Stimulated activated CD8-positive, alpha-beta memory T cell treated with anti-CD3 and anti-CD28 coated beads, Interleukin-2, amount 100 ng/mL, for 1 hour (primary cell): ENCODE results near the gene PLB1.
"Not testable (repeated sequence)": the region's sequence is repeated elsewhere in the genome, so short reads cannot be mapped to it uniquely, and the experiment has no call there.

Experiments used
- DNase-seq, 2 donors: peaks; one replicate each; pipeline ENCODE4 v3.0.0-alpha.2; 2020; ENCODE audit warnings: low read depth in 2 of 2

The PLB1 gene

DNA sequence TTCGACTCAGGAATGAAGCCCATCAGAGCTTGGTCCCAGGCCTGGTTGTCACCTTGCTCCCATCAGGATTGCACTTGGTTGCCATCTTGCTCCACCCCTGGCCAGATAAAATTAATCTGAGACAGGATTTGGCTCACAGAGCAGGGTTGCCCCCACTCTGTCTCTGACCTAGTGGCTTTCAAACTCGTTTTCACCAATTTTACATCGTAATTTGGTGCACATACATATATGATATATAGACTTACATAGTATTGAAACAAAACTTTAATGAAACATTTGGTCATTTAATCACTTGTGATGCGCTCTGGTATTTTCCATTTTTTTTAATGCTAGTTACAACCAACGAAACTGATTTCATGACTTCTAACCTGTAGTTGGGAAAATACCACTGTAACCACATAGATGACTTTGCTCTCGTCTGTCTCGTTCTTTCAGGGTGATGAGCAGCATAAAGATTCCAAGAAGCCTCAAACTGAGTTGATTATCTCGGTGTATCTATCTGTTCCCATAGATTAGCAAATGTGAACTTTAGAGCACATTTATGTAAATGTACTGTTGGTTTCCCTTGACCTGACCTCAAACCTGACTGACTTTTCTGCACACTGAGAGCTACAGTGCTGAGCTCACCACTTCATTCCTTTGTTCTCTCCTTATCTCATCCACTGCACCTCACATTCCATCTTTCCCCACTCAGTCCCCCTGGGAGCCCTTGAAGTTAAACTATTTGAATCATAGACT, 30.5 kb upstream of the PLB1 start:
- no peak for DNase-seq

DNA sequence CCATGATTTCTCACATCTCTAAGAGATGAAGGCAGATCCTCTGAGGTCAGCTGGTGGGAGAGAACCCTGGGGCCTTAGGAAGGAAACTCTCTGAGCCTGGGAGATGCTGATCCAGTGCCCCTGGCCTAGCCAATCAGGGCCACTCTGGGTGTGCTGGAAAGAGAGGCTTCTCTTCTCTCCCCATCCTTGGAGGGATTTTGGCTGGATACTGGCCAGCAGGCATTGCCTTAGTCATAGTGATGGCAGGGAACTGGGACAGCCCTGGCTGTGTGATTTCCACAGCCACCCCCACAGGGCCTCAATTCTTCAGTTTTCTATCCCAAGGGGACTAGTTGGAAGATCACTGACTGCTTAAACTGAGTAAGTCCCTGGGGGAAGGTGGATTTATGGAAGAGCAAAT, 26.6 kb upstream of the PLB1 start:
- DNase-seq = no peak

DNA sequence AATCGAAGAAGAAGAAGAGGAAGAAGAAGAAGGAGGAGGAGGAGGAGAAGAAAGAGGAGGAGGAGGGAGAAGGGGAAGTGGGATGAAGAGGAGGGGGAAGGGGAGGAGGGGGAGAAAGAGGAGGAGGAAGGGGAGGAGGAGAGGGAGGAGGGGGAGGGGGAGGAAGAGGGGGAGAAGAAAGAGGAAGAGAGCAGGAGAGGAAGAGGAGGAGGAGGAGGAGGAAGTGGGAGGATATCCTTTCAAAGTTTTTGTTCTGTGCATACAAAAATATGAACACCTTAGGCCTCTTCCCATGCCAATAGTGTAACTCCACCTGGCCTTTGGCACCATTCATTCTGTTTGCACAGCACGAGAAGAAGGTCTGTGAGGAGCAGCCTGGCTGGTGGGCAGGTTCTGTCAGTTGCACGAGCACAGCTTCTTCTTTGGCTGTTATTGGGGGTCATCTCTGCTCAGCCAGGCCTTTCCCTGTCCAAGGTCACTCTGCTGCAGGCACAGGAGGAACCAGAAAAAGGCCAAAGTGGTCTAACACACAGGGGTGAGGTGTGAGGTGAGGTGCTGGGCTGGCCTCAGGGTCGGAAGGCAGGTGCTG, 25.8 kb upstream of the PLB1 start:
- no peak for DNase-seq

DNA sequence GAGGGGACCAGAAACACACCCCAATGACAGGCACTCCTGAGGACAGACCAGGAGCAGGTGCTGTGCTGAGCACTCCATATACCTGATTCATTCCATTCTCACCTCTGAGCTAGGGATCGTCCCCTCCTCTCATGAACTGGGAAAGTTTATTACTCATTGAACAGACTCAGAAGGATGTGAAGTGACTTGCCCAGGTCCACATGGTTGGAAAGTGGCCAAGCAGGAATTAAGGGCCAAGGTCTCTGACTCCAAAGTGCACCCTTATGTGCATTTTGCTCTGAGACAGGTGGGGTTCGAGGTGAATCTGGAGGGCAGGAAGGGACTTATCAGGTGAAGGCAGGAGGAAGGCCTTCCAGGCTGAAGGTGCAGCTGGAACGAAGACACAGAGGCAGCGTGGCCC, 25.1 kb upstream of the PLB1 start:
- DNase-seq = no peak

DNA sequence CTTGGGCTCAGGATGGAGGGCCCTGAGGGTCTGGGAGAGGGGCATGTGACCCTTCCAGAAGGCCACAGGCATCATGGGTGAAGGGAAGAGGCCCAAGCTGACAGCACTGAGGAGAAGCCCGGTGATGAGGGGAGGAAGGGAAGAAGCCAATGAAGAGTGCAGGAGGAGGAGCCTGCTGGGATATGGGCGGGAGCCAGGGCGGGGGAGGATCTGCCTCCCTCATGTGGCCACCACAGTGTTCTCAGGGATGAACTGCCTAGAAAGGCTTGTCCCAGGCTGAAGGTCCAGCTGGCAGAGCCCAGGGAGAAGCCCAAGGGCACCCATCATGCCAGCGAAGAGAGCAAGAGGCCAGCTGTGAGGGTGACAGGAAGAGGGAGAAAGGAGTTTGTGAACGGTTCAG, 24.6 kb upstream of the PLB1 start:
- DNase-seq = no peak

DNA sequence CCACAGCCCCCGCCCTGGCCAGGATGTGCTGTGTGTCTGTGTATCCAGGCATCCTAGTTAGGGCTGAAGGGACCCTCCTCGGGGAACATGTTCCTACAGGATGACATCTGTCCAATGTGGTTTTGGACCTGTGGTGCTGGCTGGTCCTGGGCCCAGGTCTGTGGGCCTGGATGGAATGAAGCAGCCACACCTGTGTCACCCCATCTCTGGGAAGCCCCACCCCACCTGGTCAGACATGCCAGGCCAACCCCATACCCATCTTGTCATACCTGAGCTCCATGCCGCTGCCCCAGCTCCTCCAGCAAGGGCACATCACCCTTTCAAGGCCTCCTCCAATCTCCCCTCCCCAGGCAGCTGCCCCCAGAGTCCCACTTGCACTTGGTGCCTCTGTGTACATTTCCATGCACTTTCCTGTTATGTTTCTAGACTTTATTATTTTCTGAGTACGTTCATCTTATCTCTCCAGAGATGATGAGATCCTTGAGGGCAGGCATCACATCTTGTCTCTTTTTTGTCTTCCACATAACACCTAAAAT, 24.1 kb upstream of the PLB1 start:
- DNase-seq = no peak

DNA sequence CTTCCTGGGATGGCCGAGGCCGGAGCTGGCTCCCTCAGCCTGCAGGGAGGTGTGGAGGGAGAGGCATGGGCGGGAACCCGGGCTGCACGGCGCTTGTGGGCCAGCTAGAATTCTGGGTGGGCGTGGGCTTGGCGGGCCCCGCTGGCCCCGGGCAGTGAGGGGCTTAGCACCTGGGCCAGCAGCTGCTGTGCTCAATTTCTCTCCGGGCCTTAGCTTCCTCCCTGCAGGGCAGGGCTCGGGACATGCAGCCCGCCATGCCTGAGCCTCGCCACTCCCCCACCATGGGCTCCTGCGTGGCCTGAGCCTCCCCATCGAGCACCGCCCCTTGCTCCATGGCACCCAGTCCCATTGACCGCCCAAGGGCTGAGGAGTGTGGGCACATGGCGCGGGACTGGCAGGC, 23.2 kb upstream of the PLB1 start:
- not testable (repeated sequence) for DNase-seq

DNA sequence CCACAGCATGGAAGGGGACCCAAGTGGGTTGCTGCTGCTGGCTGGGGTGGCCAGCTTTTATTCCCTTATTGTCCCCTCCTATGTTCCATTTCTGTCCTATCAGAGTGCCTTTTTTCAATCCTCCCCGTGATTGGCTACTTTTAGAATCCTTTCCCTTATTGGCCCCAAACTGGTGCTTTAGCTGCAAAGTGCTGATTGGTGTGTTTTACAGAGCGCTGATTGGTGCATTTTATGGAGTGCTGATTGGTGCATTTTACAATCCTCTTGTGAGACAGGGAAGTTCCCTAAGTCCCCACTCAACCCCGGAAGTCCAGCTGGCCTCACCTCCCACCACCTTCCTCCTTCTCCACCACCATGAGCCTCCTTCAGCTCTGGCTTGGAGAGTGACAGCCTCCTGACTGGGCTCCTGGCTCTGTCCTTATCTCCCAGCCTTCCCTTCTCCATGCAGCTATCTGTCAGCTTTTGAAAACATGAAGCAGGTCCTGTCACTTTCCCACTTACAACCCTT, 20.7 kb upstream of the PLB1 start:
- no peak for DNase-seq

DNA sequence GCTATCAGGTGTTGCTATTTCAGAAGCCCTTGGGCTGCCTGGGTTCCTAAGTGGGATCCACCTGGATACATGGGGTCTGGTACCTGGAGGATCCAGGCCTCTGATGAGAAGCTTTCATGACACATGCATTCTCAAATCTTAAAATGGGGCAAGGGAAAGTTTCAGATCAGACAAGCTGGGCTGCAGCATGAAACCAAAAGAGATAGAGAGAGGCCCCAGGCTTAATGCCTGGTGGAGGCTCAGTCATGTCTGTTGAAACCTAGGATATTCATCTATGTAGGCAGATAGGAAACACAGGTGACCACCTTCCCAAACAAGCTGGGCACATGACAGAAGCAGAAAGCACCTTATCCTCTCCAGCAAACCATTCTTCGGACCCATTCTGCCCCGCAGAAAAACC, 18.8 kb upstream of the PLB1 start:
- no peak for DNase-seq

DNA sequence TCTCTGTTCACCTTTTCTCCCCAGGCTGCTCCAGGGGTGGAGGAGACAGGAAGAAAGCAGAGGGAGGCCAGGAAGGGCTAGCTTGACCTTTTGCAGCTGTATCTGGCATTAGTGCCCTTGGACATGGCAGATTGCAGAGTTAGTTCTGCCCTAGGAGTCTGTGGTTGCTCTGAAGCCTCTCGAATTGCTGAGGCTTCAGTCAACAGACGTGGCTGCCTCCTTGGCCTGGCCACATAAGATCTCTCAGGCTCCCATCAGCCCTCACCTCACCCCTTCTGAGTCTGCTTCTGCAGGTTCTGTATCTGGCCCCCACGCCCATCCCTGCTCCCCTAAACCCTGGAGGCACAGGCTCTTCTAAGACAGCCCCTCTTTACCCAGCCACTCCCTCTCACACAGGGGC, 18.2 kb upstream of the PLB1 start:
- no peak for DNase-seq

DNA sequence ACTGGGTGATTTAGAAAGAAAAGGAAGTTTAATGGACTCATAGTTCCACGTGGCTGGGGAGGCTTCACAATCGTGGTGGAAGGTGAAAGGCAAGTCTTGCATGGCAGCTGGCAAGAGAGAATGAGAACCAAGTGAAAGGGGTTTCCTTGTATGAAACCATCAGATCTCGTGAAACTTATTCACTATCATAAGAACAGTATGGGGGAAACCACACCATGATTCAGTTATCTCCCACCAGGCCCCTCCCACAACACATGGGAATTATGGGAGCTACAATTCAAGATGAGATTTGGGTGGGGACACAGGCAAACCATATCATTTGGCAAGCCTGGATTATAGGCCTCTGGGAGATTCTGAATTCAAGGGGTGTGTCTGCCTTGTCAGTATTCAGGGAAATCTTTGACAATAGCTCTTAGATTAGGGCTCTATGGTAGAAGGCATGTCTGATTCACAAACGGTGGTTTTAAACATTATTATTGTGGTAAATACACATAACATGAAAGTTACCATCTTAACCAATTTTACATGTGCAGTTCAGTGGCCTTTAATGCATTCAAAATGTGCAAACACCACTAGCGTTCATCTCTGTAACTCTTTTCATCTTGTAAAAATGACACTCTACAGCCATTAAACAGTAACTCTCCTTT, 15.3 kb upstream of the PLB1 start:
- DNase-seq = no peak

DNA sequence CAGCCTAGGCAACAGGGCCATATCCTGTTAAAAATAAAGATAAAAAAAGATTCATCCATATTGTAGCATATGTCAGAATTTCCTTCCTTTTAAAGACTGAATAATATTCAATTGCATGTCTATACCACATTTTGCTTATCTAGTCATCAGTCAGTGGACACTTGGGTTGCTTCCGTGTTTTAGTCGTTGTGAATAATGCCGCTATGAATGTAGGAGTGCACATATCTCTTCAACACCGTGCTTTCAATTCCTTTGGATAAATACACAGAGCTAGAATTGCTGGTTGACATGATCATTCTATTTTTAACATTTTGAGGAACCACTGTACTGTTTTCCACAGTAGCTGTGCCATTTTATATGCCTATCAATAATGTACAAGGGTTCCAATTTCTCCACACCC, 14.0 kb upstream of the PLB1 start:
- DNase-seq = no peak

DNA sequence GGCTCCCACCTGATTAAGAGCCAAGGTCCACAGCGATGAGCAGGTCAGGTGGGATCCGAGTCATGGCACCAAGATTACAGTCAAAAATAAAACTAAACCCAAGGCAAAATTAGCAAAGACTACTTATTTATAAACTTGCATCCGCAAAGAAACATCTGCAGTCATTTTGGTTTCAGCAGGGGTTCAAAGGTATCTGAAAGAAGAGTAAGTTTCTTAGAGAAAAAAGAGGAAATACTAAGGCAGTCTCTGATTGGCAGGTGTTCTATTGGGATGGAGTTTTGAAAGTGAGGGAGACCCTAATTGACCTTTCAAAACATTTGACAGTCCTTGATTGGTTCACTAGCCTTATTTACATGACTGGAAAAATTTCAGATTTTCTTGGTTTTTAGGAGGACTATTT, 11.0 kb upstream of the PLB1 start:
- no peak for DNase-seq

DNA sequence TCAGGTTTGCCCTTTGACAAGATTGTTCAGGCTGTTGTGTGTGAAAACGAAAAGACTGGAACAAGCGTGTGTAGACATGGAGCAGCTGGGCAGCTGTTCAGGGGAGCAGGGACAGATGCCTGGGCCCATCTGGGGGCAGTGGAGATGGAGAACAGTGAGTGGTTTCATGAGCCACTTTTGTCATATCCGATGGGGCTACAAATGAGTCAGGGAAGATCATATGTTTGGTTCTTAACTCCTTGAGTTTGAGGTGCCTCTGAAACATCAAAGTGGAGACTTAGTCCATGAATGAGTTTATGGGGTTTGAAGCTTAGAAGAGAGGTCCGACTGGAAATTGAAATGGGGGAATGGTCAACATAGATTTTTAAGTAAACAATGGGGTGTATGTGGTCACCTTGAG, 9.3 kb upstream of the PLB1 start:
- no peak for DNase-seq

DNA sequence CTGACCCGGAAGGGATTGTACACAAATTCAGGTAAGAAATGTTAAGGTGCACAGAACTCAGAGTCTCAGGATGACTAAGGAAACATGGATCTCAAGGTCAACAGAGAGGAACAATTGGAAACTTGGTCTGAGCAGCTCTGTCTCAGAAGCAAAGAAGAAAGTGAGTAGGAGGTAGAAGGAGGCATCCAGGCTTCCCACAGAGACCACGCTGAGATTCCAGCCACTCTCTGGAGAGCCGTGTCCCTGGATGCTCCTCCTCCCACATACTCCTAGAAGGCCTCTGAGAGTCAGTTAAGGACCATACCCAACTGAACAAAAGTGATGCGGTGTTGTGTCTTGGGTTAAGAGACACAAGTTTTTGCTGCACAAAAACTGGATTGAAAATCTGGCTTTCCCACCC, 8.6 kb upstream of the PLB1 start:
- no peak for DNase-seq

DNA sequence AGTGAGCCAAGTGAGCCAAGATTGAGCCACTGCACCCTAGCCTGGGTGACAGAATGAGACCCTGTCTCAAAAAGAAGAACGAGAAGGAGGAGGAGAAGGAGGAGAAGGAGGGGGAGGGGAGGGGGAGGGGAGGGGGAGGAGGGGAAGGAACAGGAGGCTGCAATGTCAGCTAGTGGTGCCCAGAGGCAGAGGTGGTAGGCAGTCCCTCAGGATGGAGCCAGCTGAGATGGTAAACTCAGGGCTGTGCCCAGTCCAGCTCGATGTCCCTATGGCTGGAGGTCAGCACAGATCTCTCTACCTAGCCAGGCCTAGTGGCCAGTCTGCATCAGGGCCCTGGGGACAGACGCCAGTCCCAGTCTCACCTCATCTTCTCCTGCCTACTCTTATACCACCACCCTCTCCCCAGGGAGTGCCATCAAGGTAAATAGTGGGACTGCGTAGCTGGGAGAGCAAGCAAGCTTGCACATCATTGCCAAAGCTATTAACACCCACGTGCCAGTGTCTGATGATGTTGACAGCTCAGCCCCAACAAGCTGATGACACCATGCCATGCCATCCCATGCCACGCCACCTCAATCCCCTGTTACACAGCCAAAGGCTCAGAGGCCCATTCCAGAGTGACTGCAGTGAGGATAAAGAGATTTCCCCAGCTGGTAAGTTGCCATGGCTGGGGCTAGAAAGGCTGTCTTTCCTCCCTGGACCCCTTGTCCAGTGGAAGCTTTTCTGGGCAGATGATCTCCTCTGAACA, 7.6 kb upstream of the PLB1 start:
- DNase-seq = no peak

DNA sequence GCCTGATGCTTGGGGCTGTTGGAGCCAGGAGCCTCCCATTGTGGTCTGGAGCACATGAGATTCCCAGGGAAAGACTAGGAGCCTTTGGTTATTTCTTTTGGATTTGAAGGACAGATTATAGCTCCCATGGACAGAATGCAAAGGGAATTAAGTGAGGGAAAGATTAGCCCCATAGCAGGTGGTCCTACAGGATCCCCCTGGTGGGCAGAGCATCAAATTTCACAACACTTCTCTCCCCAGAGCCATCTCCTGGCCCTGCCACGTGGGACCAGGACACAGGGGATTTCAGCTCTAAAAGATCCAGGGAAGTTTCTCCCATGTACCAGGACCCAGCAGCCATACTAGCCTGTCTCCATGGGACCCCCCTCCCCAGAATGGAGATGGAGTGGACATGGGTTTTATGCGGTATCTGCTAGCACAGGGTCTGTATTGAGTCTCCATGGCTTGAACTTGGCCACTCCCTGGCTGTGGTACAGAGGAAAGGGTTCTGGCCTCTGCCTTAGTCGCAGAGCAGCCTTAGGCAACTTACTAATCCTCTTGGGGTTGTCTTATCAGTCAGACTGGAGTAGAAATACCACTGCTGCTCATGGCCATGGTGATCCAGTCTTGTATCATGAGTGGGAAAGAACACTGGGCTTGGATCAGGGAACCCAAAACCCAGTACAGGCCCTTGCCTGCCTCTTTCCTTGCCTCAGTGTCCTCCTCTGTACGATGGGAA, 6.8 kb upstream of the PLB1 start:
- no peak for DNase-seq

DNA sequence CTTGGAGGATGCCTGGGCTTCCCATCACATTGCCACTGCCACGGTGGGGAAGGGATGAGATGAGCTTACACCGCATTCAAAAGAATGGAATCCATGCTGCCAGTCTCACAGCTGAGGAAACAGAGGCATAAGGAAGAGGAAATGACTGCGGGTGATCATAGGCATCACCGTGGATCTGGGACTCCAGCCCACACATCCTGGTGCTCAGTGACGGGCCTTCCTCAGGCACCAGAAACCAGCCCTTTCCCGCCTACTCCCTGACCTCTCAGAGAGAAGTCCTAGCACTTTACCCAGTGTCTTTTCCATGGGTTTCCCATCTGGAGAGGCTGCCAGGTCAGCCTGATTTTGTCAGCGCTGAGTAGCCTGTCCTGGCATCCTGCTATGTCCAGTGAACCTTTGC, 5.3 kb upstream of the PLB1 start:
- DNase-seq = no peak

DNA sequence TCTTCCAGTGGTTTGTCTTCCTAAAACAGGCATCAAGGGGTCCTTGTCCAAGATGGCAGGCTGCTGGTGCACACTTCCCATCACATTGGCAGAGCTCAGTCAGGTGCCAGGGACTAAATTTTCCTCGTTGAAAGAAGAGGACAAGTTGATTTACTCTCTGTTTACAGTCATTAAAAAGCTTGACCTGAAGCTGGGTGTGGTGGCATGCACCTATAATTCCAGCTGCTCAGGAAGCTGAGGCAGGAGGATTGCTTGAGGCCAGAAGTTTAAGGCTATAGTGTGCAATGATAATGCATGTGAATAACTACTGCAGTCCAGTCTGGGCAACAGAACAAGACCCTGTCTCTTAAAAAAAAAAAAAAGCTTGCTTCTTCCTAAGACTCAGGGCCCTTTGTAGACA, 3.6 kb upstream of the PLB1 start:
- DNase-seq = no peak

DNA sequence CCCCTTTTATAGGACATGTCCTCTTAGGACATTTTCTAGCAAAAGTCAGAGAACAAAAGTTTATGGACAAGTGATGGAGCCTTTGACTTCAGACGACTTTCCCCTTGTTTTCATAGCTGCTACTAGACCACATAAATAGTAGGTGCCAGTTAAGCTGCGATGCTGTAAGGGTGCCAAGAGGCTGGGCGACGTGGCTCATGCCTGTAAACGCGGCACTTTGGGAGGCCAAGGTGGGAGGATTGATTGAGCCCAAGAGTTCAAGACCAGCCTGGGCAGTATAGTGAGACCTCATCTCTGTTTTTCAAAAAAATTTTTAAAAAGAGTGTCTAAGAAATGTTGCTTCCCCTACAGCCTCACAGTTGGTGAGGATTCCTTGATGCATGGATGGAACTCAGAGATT, 2.2 kb upstream of the PLB1 start:
- DNase-seq = no peak

DNA sequence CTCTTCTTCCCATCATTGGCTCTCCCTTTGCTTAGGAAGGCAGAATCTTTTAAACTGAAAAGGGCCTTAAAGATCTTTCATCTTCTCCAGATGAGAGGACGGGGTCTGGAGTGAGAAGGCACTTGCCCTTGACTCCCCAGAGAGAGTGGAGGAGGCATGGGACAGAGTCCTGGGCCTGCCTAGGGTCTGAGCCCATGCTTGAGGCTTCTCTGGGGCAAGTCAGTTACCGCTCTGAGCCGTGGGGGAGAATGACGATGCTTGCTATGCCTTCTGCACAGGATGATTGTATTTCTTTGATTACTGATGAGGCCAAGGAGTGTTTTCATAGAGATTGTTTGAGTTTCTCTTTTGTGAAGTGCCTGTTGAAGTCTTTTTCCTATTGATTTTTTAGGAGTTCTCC, 921 bp downstream of the PLB1 start:
- DNase-seq = no peak

DNA sequence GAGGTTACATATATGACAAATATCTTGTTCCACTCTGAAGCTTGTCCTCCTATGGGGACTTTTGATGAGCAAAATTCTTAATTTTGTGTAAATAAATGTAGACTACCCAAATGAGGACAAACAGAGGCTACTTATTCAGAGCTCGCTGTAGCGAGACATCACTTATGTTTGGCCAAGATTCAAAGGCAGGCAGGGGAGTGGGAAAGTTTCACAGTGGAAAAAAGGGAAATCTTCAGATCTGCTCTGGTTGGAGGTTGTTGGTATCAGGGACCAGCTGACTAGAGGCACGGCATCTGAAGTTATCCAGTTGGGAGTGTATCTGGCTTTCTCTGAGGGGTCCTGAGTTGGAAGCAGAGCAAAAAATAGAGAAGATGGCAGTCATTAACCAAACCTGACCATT, 1.3 kb downstream of the PLB1 start:
- DNase-seq = no peak
